Type B pancreatic cell (in vitro differentiated cells): ENCODE data around the gene SYT12. TPM values are rescaled to one million over a fixed set of nuclear protein-coding genes. Genes with fewer than 3 reads are reported as not detected.

Experiments
- DNase-seq: peaks from one replicate; pipeline ENCODE4 v3.0.0; 2021; ENCODE audit warnings: mixed read lengths; ENCODE audit not compliant: unreplicated experiment; ENCODE audit errors: extremely low spot score
- H3K27ac Mint-ChIP-seq: 2 replicates; pipeline ENCODE4 v1.8.0; 2021; ENCODE audit warnings: mild to moderate bottlenecking, mixed read lengths
- H3K27me3 Mint-ChIP-seq: 2 replicates; pipeline ENCODE4 v1.8.0; 2021; ENCODE audit warnings: mixed read lengths
- H3K36me3 Mint-ChIP-seq: 2 replicates; pipeline ENCODE4 v1.8.0; 2021; ENCODE audit warnings: mixed read lengths
- H3K4me1 Mint-ChIP-seq: one replicate; pipeline ENCODE4 v1.8.0; 2021; ENCODE audit warnings: mixed read lengths; ENCODE audit not compliant: unreplicated experiment
- H3K4me3 Mint-ChIP-seq: 2 replicates; pipeline ENCODE4 v1.8.0; 2021; ENCODE audit warnings: mild to moderate bottlenecking, mixed read lengths
- H3K9me3 Mint-ChIP-seq: 2 replicates; pipeline ENCODE4 v1.8.0; 2021; ENCODE audit warnings: mixed read lengths
- total RNA-seq: library from RNA; stranded (reverse); gene quantifications from 2 replicates; pipeline ENCODE4 v1.2.1, GENCODE V29; 2021; ENCODE audit warnings: low replicate concordance
- TF ChIP-seq, protein P1 (sequence below): fragments of 200-600 bp; sonication (generic); conservative IDR thresholded peaks from 2 replicates; pipeline ENCODE4 v1.5.0; 2021; ENCODE audit warnings: antibody characterized with exemption, mild to moderate bottlenecking

The SYT12 gene
- total RNA-seq, 1 donor from 2014 or later, result 0.24 TPM

DNA sequence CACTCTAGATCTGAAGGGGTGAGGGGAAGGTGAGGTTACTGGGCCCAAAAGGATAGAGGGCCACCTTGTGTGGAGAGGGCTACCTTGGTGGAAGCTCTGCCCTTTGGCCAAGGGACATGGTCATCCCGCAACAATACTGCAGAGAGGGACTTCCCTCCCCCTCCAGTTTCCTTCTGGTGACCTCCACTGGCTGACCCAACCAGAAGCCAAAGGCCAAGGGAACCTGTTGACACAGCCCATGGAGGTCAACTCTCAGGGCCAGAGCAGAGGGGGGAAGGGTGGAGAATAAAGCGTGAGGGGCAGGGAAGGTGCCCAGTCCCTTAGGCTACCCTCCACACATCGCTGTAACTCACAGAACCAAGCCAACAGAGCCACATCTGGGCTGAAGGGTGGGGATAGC lies 18.7 kb downstream of the SYT12 start:
- Mint-ChIP-seq H3K4me3 (no peak overlapping the region), H3K9me3 (no peaks in the 10 kb centered on the region), H3K4me1 (no peaks in the 10 kb centered on the region), H3K27ac (no peak overlapping the region), H3K27me3 (no peaks in the 10 kb centered on the region), H3K36me3 (no peaks in the 10 kb centered on the region)
- TF ChIP-seq, protein P1, sequence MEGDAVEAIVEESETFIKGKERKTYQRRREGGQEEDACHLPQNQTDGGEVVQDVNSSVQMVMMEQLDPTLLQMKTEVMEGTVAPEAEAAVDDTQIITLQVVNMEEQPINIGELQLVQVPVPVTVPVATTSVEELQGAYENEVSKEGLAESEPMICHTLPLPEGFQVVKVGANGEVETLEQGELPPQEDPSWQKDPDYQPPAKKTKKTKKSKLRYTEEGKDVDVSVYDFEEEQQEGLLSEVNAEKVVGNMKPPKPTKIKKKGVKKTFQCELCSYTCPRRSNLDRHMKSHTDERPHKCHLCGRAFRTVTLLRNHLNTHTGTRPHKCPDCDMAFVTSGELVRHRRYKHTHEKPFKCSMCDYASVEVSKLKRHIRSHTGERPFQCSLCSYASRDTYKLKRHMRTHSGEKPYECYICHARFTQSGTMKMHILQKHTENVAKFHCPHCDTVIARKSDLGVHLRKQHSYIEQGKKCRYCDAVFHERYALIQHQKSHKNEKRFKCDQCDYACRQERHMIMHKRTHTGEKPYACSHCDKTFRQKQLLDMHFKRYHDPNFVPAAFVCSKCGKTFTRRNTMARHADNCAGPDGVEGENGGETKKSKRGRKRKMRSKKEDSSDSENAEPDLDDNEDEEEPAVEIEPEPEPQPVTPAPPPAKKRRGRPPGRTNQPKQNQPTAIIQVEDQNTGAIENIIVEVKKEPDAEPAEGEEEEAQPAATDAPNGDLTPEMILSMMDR, result no peak
- DNase-seq, result no peak

DNA sequence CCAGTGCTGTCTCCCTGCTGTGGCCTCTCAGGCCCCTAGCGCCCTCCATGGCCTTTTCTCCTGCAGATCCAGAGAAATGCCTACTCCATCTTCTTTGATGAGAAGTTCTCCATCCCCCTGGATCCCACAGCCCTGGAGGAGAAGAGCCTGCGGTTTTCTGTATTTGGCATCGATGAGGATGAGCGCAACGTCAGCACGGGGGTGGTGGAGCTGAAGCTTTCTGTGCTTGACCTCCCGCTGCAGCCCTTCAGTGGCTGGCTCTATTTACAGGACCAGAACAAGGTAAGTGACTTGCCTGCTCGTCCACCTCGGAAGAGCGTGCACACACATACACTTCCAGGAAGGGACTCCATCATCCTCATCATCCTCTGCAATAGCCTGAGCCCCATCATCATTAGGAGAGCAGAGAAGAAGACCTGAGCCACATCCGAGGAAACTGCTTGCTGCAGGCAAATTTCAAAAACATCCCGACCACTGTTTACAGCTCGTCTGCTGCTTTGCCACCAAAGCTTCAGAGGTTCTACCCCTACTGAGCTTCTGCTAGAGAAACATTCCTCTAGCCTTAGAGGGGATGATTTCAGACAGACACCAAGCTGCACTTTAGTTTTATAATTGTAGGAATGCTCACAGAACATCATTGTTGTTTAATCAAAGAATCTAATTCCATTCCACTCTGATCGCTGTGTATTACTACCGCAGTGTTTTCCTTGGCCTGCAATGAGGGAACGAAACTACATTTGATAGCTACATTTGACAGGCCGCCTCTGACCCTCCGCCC lies 20.8 kb downstream of the SYT12 start:
- Mint-ChIP-seq H3K9me3 (no peaks in the 10 kb centered on the region), H3K27ac (no peak overlapping the region), H3K27me3 (no peaks in the 10 kb centered on the region), H3K4me1 (no peaks in the 10 kb centered on the region), H3K36me3 (no peaks in the 10 kb centered on the region), H3K4me3 (no peak overlapping the region)
- no peak for DNase-seq
- TF ChIP-seq, protein P1, result no peak

DNA sequence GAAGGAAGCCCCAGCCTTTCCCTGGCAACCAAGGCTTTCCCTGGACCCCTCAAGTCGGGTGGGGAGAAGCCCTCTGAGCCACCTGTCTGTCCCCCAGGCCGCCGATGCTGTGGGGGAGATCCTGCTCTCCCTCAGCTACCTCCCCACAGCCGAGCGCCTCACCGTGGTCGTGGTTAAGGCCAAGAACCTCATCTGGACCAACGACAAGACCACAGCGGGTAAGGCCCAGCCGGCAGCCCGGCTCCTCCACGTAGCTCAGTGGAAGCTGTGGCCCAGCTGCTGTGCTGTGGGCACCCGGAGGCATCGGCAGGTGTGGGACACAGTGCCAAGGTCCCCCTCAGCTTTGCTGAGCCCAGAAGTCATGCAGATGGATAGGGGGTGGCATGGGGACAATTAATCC lies 21.6 kb downstream of the SYT12 start:
- Mint-ChIP-seq H3K4me3 (no peak overlapping the region), H3K27ac (no peak overlapping the region), H3K4me1 (no peaks in the 10 kb centered on the region), H3K9me3 (no peaks in the 10 kb centered on the region), H3K36me3 (no peaks in the 10 kb centered on the region), H3K27me3 (no peaks in the 10 kb centered on the region)
- DNase-seq, result no peak
- TF ChIP-seq, protein P1, result no peak

DNA sequence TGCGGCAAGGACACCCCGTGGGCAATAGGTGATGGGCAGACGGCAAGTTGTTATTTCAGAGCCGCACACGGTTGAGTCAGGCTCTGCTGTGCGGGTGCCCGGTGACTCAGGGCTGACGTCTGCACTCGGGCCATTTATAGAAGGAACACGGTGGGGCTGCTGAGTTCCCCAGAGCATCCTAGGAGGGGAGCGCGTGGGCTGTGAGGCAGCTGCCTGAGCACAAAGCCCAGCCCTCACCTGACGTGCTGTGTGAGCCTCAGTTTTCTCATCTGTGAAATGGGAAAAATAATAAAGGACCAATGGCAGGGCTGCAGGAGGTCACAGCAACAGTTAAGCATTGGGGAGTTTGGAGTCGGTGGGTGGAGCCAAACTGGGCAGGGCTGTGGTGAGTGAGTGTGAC lies 22.4 kb downstream of the SYT12 start:
- H3K9me3 Mint-ChIP-seq, result no peaks in the 10 kb centered on the region
- no peaks in the 10 kb centered on the region for H3K27me3 Mint-ChIP-seq
- no peaks in the 10 kb centered on the region for H3K4me1 Mint-ChIP-seq
- no peak for DNase-seq
- TF ChIP-seq, protein P1, result no peak
- no peak overlapping the region for H3K27ac Mint-ChIP-seq
- H3K36me3 Mint-ChIP-seq, result no peaks in the 10 kb centered on the region
- no peak overlapping the region for H3K4me3 Mint-ChIP-seq

DNA sequence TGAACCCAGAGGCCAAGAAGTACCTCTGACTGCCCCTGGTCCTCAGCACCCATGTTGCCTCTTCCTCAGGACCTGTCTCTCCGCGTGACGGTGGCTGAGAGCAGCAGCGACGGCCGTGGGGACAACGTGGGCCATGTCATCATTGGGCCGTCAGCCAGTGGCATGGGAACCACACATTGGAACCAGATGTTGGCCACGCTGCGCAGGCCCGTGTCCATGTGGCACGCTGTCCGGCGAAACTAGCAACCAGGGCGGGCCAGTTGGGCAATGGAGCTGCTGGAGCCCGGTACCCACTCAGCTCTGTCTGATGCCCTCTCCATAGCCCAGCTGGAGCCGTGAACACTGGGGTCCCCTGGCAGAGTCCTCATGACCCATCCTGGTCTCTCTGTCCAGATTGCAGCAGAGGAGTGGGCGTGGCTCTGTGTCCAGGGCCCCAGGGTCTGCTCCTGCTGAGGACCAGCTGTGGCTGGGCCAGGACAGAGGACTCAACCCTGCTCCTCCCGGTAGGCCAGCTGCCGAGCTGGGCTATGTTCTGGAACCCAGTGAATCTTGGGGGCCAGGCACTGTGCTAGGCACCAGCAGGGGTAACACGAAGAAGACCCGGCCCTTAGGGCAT lies 25.7 kb downstream of the SYT12 start:
- Mint-ChIP-seq H3K27me3 (no peaks in the 10 kb centered on the region), H3K36me3 (no peaks in the 10 kb centered on the region), H3K4me1 (no peaks in the 10 kb centered on the region), H3K9me3 (no peaks in the 10 kb centered on the region), H3K27ac (no peak overlapping the region), H3K4me3 (no peak overlapping the region)
- no peak for DNase-seq
- TF ChIP-seq, protein P1, result no peak
